ENCODE measurements around the gene RABGEF1.
"Not testable (repeated sequence)": the region's sequence is repeated elsewhere in the genome, so short reads cannot be mapped to it uniquely, and the experiment has no call there.

- TF ChIP-seq CTCF (IDR thresholded peaks at IDR 0.05; ENCODE audit: control extremely low read depth in 1 of 3, insufficient read depth in 1 of 3, low read depth in 1 of 3, low read length in 3 of 3); TAF1 (IDR thresholded peaks at IDR 0.05; ENCODE audit: low read depth, low read length); YY1 (IDR thresholded peaks at IDR 0.05; ENCODE audit: low read depth, low read length); E2F6 (IDR thresholded peaks at IDR 0.05); USF2 (IDR thresholded peaks at IDR 0.05; ENCODE audit: low read length); POLR2A (IDR thresholded peaks at IDR 0.05; ENCODE audit: control extremely low read depth in 1 of 2, low read depth in 2 of 2, low read length in 2 of 2); EZH2 (IDR thresholded peaks at IDR 0.05; ENCODE audit: low read depth, low read length, severe bottlenecking); ZNF274 (IDR thresholded peaks at IDR 0.05; ENCODE audit: borderline replicate concordance, extremely low read depth, low read length); RAD21 (IDR thresholded peaks at IDR 0.05 in 1 of 2, conservative IDR thresholded peaks at IDR 0.05 in 1 of 2; ENCODE audit: low read depth in 2 of 2, low read length in 2 of 2); EP300 (IDR thresholded peaks at IDR 0.05; ENCODE audit: borderline replicate concordance in 1 of 2, low read depth in 2 of 2, low read length in 2 of 2); POLR2AphosphoS5 (IDR thresholded peaks at IDR 0.05; ENCODE audit: low read depth, low read length); SIN3A (conservative IDR thresholded peaks at IDR 0.05 in 1 of 2, IDR thresholded peaks at IDR 0.05 in 1 of 2; ENCODE audit: low read depth in 1 of 2, low read length in 2 of 2); CBX5 (IDR thresholded peaks at IDR 0.05; ENCODE audit: low read depth, low read length): not testable (repeated sequence)
Measured at GRCh38 chr7:66742298-66742697, 1.8 kb downstream of the RABGEF1 start.
